Parathyroid adenoma (tissue), 2 donors: Measurements from ENCODE around the gene MRPL9.

Experiments
- H2AFZ ChIP-seq: fragments of 300-600 bp; sonication (generic); one replicate; pipeline ENCODE4 v1.7.0; 2017; ENCODE audit warnings: antibody characterized with exemption, mild to moderate bottlenecking
- H3K27ac ChIP-seq: fragments of 300-600 bp; sonication (generic); one replicate; pipeline ENCODE4 v1.7.0; 2017
- H3K27me3 ChIP-seq: fragments of 300-600 bp; sonication (generic); one replicate; pipeline ENCODE4 v1.7.0; 2017; ENCODE audit warnings: low read length; ENCODE audit not compliant: control insufficient read depth, insufficient read depth
- H3K36me3 ChIP-seq: fragments of 300-600 bp; sonication (generic); one replicate; pipeline ENCODE4 v1.7.0; 2017; ENCODE audit warnings: low read length; ENCODE audit not compliant: control insufficient read depth, insufficient read depth
- H3K4me1 ChIP-seq: fragments of 300-600 bp; sonication (generic); one replicate; pipeline ENCODE4 v1.7.0; 2017; ENCODE audit warnings: control low read depth
- H3K4me2 ChIP-seq: fragments of 300-600 bp; sonication (generic); one replicate; pipeline ENCODE4 v1.7.0; 2017; ENCODE audit warnings: low read length
- H3K4me3 ChIP-seq: fragments of 300-600 bp; sonication (generic); one replicate; pipeline ENCODE4 v1.7.0; 2017; ENCODE audit warnings: low read depth, low read length
- H3K79me2 ChIP-seq: fragments of 300-600 bp; sonication (generic); one replicate; pipeline ENCODE4 v1.7.0; 2017; ENCODE audit warnings: control low read depth
- H3K9ac ChIP-seq: fragments of 300-600 bp; sonication (generic); one replicate; pipeline ENCODE4 v1.7.0; 2017; ENCODE audit warnings: mild to moderate bottlenecking
- H3K9me3 ChIP-seq: fragments of 300-600 bp; sonication (generic); one replicate; pipeline ENCODE4 v1.7.0; 2017; ENCODE audit warnings: low read length; ENCODE audit not compliant: control insufficient read depth
- TF ChIP-seq, protein P1 (sequence below): fragments of 300-600 bp; sonication (generic); IDR thresholded peaks from one replicate; pipeline ENCODE4 v1.7.0; 2017; ENCODE audit warnings: antibody characterized with exemption, mild to moderate bottlenecking
- donor health status: primary hyperparathyroidism.

Gene MRPL9

DNA sequence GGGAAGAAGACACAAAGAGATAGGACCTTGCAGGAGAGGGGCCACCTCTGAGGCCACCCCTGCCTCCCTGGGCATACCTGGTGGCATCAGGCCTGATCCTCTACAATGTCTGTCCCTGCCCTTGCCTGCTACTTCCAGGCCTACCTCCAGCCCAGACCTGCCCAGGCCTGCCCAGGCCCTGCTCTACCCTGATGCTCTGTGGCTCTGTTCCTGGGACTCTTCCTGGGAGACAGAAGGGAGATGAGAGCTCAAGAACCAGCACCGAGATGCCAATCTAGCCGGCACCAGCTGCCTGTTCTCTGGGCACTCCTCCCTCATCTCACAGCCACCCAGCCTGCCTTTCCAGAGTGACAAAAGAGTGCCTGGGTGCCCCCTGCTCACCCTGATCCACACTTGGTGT is 49.4 kb downstream of the MRPL9 start:
- H3K27me3 ChIP-seq, result no peaks in the 10 kb centered on the region
- no peaks in the 10 kb centered on the region for H3K9me3 ChIP-seq
- TF ChIP-seq, protein P1, sequence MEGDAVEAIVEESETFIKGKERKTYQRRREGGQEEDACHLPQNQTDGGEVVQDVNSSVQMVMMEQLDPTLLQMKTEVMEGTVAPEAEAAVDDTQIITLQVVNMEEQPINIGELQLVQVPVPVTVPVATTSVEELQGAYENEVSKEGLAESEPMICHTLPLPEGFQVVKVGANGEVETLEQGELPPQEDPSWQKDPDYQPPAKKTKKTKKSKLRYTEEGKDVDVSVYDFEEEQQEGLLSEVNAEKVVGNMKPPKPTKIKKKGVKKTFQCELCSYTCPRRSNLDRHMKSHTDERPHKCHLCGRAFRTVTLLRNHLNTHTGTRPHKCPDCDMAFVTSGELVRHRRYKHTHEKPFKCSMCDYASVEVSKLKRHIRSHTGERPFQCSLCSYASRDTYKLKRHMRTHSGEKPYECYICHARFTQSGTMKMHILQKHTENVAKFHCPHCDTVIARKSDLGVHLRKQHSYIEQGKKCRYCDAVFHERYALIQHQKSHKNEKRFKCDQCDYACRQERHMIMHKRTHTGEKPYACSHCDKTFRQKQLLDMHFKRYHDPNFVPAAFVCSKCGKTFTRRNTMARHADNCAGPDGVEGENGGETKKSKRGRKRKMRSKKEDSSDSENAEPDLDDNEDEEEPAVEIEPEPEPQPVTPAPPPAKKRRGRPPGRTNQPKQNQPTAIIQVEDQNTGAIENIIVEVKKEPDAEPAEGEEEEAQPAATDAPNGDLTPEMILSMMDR, result no peak
- no peak overlapping the region for H2AFZ ChIP-seq
- H3K27ac ChIP-seq, result no peak overlapping the region
- peaks cover 6% of the 10 kb centered on the region for H3K4me1 ChIP-seq
- H3K9ac ChIP-seq, result no peak overlapping the region
- no peak overlapping the region for H3K4me3 ChIP-seq
- H3K36me3 ChIP-seq, result no peaks in the 10 kb centered on the region
- H3K4me2 ChIP-seq, result no peak overlapping the region
- H3K79me2 ChIP-seq, result no peaks in the 10 kb centered on the region

DNA sequence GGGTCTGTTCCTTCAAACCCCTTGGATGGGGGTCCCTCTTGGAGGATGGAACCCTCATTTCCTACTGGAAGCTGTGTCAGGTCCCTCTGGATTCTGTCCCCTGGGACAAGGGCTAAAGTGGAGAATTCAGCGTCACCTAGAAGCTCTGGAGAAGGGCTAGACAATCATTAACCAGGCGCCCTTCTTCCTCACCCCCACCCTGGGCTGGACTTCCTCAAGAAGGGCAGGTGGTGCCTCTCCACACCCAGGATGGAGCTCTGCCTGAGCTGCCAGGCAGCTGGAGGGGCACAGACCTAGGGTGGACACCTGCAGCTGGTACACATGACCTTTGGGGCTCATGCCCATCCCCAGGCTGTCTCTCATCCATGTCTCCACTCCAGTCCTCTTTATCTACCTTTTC is 50.3 kb downstream of the MRPL9 start:
- no peak overlapping the region for H3K9ac ChIP-seq
- no peaks in the 10 kb centered on the region for H3K36me3 ChIP-seq
- H3K4me3 ChIP-seq, result no peak overlapping the region
- H3K9me3 ChIP-seq, result no peaks in the 10 kb centered on the region
- peaks cover 1% of the 10 kb centered on the region for H3K4me1 ChIP-seq
- no peaks in the 10 kb centered on the region for H3K27me3 ChIP-seq
- H3K27ac ChIP-seq, result no peak overlapping the region
- TF ChIP-seq, protein P1, result no peak
- no peaks in the 10 kb centered on the region for H3K79me2 ChIP-seq
- H3K4me2 ChIP-seq, result no peak overlapping the region
- no peak overlapping the region for H2AFZ ChIP-seq

DNA sequence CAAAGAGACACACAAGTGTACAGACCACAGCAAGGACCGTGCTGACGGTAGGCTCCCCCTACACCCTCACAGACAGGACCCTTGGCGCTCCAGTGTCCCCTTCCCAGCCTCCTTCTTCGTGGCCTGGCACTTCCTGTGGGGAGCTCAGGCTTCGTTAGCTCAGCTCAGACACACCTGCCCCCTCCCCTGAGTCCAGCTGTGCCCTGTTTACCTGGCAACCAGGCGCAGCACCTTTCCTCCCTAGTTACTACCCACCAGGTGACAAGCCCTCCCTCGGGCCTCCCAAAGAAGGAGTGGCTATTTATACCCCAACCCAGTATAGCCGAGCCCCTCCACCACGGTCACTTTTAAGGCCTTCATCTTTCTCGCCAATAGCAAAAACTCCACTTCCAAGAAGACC is 51.3 kb downstream of the MRPL9 start:
- no peaks in the 10 kb centered on the region for H3K27me3 ChIP-seq

DNA sequence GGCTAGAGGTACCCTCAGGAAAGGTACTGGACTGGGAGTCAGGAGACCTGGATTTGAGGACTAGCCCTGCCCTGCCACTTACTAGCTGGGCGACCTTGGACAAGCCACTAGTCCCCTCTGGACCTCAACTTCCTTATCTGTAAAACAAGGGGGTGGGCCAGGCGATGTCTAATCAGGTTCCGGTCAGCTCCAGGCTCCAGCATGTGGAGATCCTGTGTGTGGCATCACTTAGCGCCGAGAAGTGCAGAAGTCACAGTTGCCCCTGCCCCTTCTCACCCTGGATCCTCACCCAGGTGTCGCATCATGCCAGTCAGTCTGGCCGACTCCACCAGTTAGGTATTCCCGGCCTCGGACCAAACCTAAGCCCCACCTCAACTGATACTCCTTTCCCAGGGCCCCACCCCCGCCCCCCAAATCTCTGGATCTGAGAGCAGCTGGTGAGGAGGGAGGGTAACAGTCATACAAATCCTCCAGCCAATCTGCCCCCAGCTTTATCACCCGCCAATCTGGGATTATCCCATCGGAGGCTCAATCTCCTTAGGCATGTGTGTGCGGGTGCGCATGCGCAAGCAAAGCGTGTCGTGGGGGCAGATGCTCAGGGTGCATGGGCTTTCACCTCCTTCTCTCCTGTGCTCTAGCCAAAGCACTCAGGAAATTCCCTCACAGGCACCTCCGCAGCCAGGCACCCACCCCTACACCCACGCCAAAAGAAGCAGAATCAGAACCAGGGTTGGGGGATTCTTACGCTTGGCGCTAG is 52.1 kb downstream of the MRPL9 start:
- Histone ChIP-seq H2AFZ (no peak overlapping the region), H3K27ac (no peak overlapping the region), H3K4me3 (no peak overlapping the region), H3K4me2 (no peak overlapping the region), H3K36me3 (no peaks in the 10 kb centered on the region), H3K79me2 (no peaks in the 10 kb centered on the region), H3K9me3 (no peaks in the 10 kb centered on the region), H3K27me3 (no peaks in the 10 kb centered on the region), H3K9ac (no peak overlapping the region), H3K4me1 (no peaks in the 10 kb centered on the region)
- TF ChIP-seq, protein P1, result no peak

More for the DNA sequence above, 51.3 kb downstream of the MRPL9 start:
- H3K79me2 ChIP-seq, result no peaks in the 10 kb centered on the region
- no peaks in the 10 kb centered on the region for H3K4me1 ChIP-seq
- H3K4me3 ChIP-seq, result no peak overlapping the region
- TF ChIP-seq, protein P1, result no peak
- no peak overlapping the region for H3K9ac ChIP-seq
- no peaks in the 10 kb centered on the region for H3K36me3 ChIP-seq
- H2AFZ ChIP-seq, result no peak overlapping the region
- H3K9me3 ChIP-seq, result no peaks in the 10 kb centered on the region
- H3K4me2 ChIP-seq, result no peak overlapping the region
- H3K27ac ChIP-seq, result no peak overlapping the region
